Uterus (tissue), 2 donors: ENCODE data around the gene ALB.

ENCODE experiments used
- CTCF ChIP-seq, 4 experiments: fragments of 200-600 bp in 2 of 4; fragments of 450-650 bp in 2 of 4; sonication (generic) in 2 of 4; IDR thresholded peaks; one replicate each; pipeline ENCODE4 v1.5.1; 2016 to 2019; ENCODE audit warnings: antibody characterized with exemption in 4 of 4, mild to moderate bottlenecking in 2 of 4, moderate library complexity in 1 of 4
- POLR2A ChIP-seq, 2 donors: fragments of 450-650 bp; IDR thresholded peaks; one replicate each; pipeline ENCODE4 v1.6.1; 2016; ENCODE audit warnings: antibody characterized with exemption in 2 of 2, mild to moderate bottlenecking in 1 of 2, moderate library complexity in 1 of 2

DNA sequence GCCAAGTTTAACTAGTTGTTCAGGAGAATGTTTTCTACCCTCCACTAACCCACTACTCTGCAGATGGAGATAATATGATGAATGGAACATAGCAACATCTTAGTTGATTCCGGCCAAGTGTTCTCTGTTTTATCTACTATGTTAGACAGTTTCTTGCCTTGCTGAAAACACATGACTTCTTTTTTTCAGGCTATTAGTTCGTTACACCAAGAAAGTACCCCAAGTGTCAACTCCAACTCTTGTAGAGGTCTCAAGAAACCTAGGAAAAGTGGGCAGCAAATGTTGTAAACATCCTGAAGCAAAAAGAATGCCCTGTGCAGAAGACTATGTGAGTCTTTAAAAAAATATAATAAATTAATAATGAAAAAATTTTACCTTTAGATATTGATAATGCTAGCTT is 13.3 kb downstream of the ALB start:
- no peak for TF ChIP-seq CTCF (IDR thresholded peaks at IDR 0.05)
- TF ChIP-seq POLR2A (IDR thresholded peaks at IDR 0.05) = no peak
